A549 (cell line): ENCODE measurements around the gene GHRHR. TPM values are rescaled to one million over a fixed set of nuclear protein-coding genes. Genes with fewer than 3 reads are reported as not detected.

Experiments
- ATAC-seq, 2 experiments: fragments of 200-7000 bp in 1 of 2; fragments of >200 bp in 1 of 2; cut with Nextera tagmentation in 1 of 2; cut with Tn5 transposase in 1 of 2; 3 replicates each; pipeline versions ENCODE4 v1.8.0 to v1.9.1; 2018 to 2020; ENCODE audit warnings: mild to moderate bottlenecking in 1 of 2, moderate library complexity in 1 of 2
- CTCF ChIA-PET: fragments of 300-600 bp; sonication (Branson Sonifier 250); formaldehyde crosslinking; extraction: SDS; loops from one replicate; lab custom pipeline; 2021; ENCODE audit warnings: antibody characterized with exemption, inconsistent platforms; lab: Yijun Ruan, JAX
- POLR2A ChIA-PET: fragments of 350-600 bp; formaldehyde crosslinking; extraction: SDS; loops from one replicate; lab custom pipeline; 2021; ENCODE audit warnings: antibody characterized with exemption, inconsistent platforms; lab: Yijun Ruan, JAX
- DNase-seq, 2 experiments: peaks; one replicate each; pipeline versions ENCODE4 v3.0.0 to v3.0.0-alpha.2; 2011 to 2016; ENCODE audit warnings: low read depth in 1 of 2, low spot score in 1 of 2
- FAIRE-seq: peaks from 2 replicates; lab custom pipeline; 2011; peaks lifted over from hg19 to GRCh38; lab: Jason Lieb, UNC
- H3K27ac ChIP-seq, 2 experiments: fragments of >200 bp; sonication (Bioruptor Twin); formaldehyde crosslinking; 3 replicates each; pipeline ENCODE4 v1.5.1; 2016 to 2017
- H3K4me1 ChIP-seq: fragments of >200 bp; sonication (Bioruptor Twin); formaldehyde crosslinking; 3 replicates; pipeline ENCODE4 v1.6.1; 2016
- H3K4me2 ChIP-seq: fragments of >200 bp; sonication (Bioruptor Twin); formaldehyde crosslinking; 3 replicates; pipeline ENCODE4 v1.6.1; 2016
- H3K4me3 ChIP-seq: fragments of >200 bp; sonication (Bioruptor Twin); formaldehyde crosslinking; 3 replicates; pipeline ENCODE4 v1.5.1; 2016
- H3K9me3 ChIP-seq: fragments of >200 bp; sonication (Bioruptor Twin); formaldehyde crosslinking; 3 replicates; pipeline ENCODE4 v1.6.1; 2016
- ATOH8 ChIP-seq: fragments of 250-450 bp; sonication (Bioruptor Pico); IDR thresholded peaks from 2 replicates; pipeline ENCODE4 v1.5.0; 2020; ENCODE audit warnings: low read depth, mild to moderate bottlenecking, moderate library complexity
- BCL3 ChIP-seq: fragments of >200 bp; sonication (Bioruptor Twin); formaldehyde crosslinking; IDR thresholded peaks from 3 replicates; pipeline ENCODE4 v1.6.1; 2016
- CBX2 ChIP-seq: fragments of 200-600 bp; sonication (generic); IDR thresholded peaks from 2 replicates; pipeline ENCODE4 v1.6.1; 2016; ENCODE audit warnings: low read depth, mild to moderate bottlenecking, borderline replicate concordance
- E2F6 ChIP-seq: IDR thresholded peaks from 2 replicates; pipeline ENCODE4 v1.6.1; 2012; ENCODE audit warnings: low read depth, borderline replicate concordance
- EHF ChIP-seq: fragments of 250-450 bp; sonication (Bioruptor Pico); IDR thresholded peaks from 2 replicates; pipeline ENCODE4 v1.5.0; 2020; ENCODE audit warnings: mild to moderate bottlenecking
- EHMT2 ChIP-seq: fragments of 200-600 bp; sonication (generic); IDR thresholded peaks from 2 replicates; pipeline ENCODE4 v1.6.1; 2016; ENCODE audit warnings: antibody characterized with exemption, low read depth, mild to moderate bottlenecking, moderate library complexity
- ELK1 ChIP-seq: fragments of 150-350 bp; IDR thresholded peaks from 2 replicates; pipeline ENCODE4 v1.6.1; 2014; ENCODE audit warnings: low read depth, mild to moderate bottlenecking, low read length
- EP300 ChIP-seq, 2 experiments: fragments of >200 bp; sonication (Bioruptor Twin); formaldehyde crosslinking; IDR thresholded peaks; 2 replicates in 1 of 2; 3 replicates in 1 of 2; pipeline ENCODE4 v1.6.1; 2016 to 2017
- ESRRA ChIP-seq: fragments of 150-350 bp; IDR thresholded peaks from 2 replicates; pipeline ENCODE4 v1.6.1; 2014; ENCODE audit warnings: mild to moderate bottlenecking, low read length, borderline replicate concordance
- FOSB ChIP-seq: fragments of 250-450 bp; sonication (Bioruptor Pico); IDR thresholded peaks from 2 replicates; pipeline ENCODE4 v1.5.0; 2020; ENCODE audit warnings: mild to moderate bottlenecking, moderate library complexity
- GATA3 ChIP-seq: IDR thresholded peaks from 2 replicates; pipeline ENCODE4 v1.6.1; 2012; ENCODE audit warnings: borderline replicate concordance
- HOXB13 ChIP-seq: fragments of 250-450 bp; sonication (Bioruptor Pico); IDR thresholded peaks from 2 replicates; pipeline ENCODE4 v1.5.0; 2020; ENCODE audit warnings: low read depth, mild to moderate bottlenecking, moderate library complexity
- JUNB ChIP-seq: fragments of >200 bp; sonication (Bioruptor Twin); formaldehyde crosslinking; IDR thresholded peaks from 2 replicates; pipeline ENCODE4 v1.6.1; 2016
- KDM1A ChIP-seq: fragments of 200-600 bp; sonication (generic); IDR thresholded peaks from 2 replicates; pipeline ENCODE4 v1.6.1; 2016; ENCODE audit warnings: low read depth, mild to moderate bottlenecking
- PHF8 ChIP-seq: fragments of 200-600 bp; sonication (generic); IDR thresholded peaks from 2 replicates; pipeline ENCODE4 v1.6.1; 2016; ENCODE audit warnings: low read depth, mild to moderate bottlenecking, antibody characterized with exemption, moderate library complexity, borderline replicate concordance
- POLR2A ChIP-seq: IDR thresholded peaks from 2 replicates; pipeline ENCODE4 v1.6.1; 2012; ENCODE audit warnings: mild to moderate bottlenecking, low read length
- POLR2AphosphoS2 ChIP-seq: conservative IDR thresholded peaks from 2 replicates; pipeline ENCODE4 v1.6.1; 2012; ENCODE audit warnings: low read length, improper control_type of control experiment, inconsistent platforms
- RAD21 ChIP-seq, 2 experiments: fragments of >200 bp in 1 of 2; sonication (Bioruptor Twin) in 1 of 2; formaldehyde crosslinking in 1 of 2; IDR thresholded peaks in 1 of 2; conservative IDR thresholded peaks in 1 of 2; 2 replicates in 1 of 2; 3 replicates in 1 of 2; pipeline ENCODE4 v1.6.1; 2012 to 2018; ENCODE audit warnings: inconsistent platforms in 1 of 2
- RCOR1 ChIP-seq: fragments of 150-350 bp; IDR thresholded peaks from 2 replicates; pipeline ENCODE4 v1.6.1; 2014; ENCODE audit warnings: antibody characterized with exemption, low read length, low read depth
- REST ChIP-seq: fragments of 200-600 bp; sonication (generic); IDR thresholded peaks from 2 replicates; pipeline ENCODE4 v1.6.1; 2016; ENCODE audit warnings: antibody characterized with exemption, mild to moderate bottlenecking, moderate library complexity
- RFX5 ChIP-seq: fragments of 450-650 bp; IDR thresholded peaks from 2 replicates; pipeline ENCODE4 v1.7.1; 2014; ENCODE audit warnings: antibody characterized with exemption, mild to moderate bottlenecking, moderate library complexity
- TFCP2L1 ChIP-seq: fragments of 250-450 bp; sonication (Bioruptor Pico); IDR thresholded peaks from 2 replicates; pipeline ENCODE4 v1.5.0; 2021; ENCODE audit warnings: mild to moderate bottlenecking
- TP53 ChIP-seq: fragments of 250-450 bp; sonication (Bioruptor Pico); IDR thresholded peaks from 2 replicates; pipeline ENCODE4 v1.5.0; 2021; ENCODE audit warnings: mild to moderate bottlenecking, moderate library complexity
- ZFP36 ChIP-seq: fragments of 450-650 bp; IDR thresholded peaks from 2 replicates; pipeline ENCODE4 v1.6.1; 2014; ENCODE audit warnings: borderline replicate concordance; ENCODE audit not compliant: partially characterized antibody
- ZNF302 ChIP-seq: fragments of 250-450 bp; sonication (Bioruptor Pico); IDR thresholded peaks from 2 replicates; pipeline ENCODE4 v1.9.0; 2021; ENCODE audit warnings: inconsistent platforms, mild to moderate bottlenecking, moderate library complexity
- WGBS: methylation state at CpG from one replicate; pipeline ENCODE4 v1.1.6; 2017; ENCODE audit errors: missing lambda C conversion rate; 5-methylcytosine and 5-hydroxymethylcytosine counted together
- polyA minus RNA-seq: library from RNA; depleted of rRNA, polyadenylated mRNA; stranded (reverse); fragments of >200 nt; gene quantifications from 2 replicates; pipeline ENCODE4 v1.2.3, GENCODE V29; 2011; rRNA and poly(A)+ RNA removed
- polyA plus RNA-seq, 4 experiments: library from polyadenylated mRNA; depleted of rRNA in 3 of 4; stranded (reverse); fragments of >200 nt; fragmentation: RNase III in 1 of 4; extraction: RNeasy Plus Mini Kit Qiagen cat#74134 plus additional on column Dnase treatment in 1 of 4; gene quantifications; 2 replicates in 3 of 4; 3 replicates in 1 of 4; pipeline ENCODE4 v1.2.3, GENCODE V29; 2011 to 2017
- TF ChIP-seq, protein P1 (sequence below): fragments of 250-450 bp; sonication (Bioruptor Pico); IDR thresholded peaks from 2 replicates; pipeline ENCODE4 v1.5.0; 2021; ENCODE audit warnings: mild to moderate bottlenecking, moderate library complexity, borderline replicate concordance

Gene GHRHR
- polyA plus RNA-seq (2011; rRNA removed) (not detected in 2 replicates), polyA plus RNA-seq (2017; fragmentation: RNase III; extraction: RNeasy Plus Mini Kit Qiagen cat#74134 plus additional on column Dnase treatment) (not detected in 3 replicates), polyA minus RNA-seq (not detected in 2 replicates)
- polyA plus RNA-seq (2012; cell fraction: cytosol; rRNA removed): not detected in 2 replicates
- not detected in 2 replicates for polyA plus RNA-seq (2012; cell fraction: nucleus; rRNA removed)

DNA sequence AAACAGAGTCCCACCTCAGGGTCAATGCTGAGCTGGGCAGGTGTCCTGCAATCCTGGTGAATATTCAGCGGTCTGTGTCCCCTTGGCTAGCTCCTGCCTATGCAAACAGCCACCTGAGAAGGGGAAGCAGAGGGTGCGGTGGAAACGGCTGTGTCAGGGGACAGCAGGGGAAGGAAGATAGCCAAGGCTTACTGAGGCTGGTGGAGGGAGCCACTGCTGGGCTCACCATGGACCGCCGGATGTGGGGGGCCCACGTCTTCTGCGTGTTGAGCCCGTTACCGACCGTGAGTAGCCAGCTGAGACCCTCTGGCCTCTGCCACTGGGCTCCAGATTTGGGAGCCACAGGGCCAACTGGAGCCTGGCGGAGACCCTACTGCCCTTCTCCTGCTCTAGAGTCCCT lies at the start of gene GHRHR:
Gene GHRHR (plus strand): TSS at position 112 of the 400 bp plus-strand sequence. CDS start 116 bp downstream, at position 228.
- H3K9me3 ChIP-seq: peaks cover 2% of the 10 kb centered on the region; the same call in 1 of the 3 replicates
- no peak within 1 kb of the TSS for H3K4me2 ChIP-seq
- CTCF ChIA-PET: interaction anchor here (1.7 to 3.7 kb wide), 3 partner anchors 10 to 158 kb away, joined by 4 to 13 read pairs (median 6); no protein-coding TSS in a partner anchor
- POLR2A ChIA-PET: no interaction called here
- H3K27ac ChIP-seq: no peak within 1 kb of the TSS
- FAIRE-seq (no peak), ATAC-seq (no peak), DNase-seq (no peak)
- H3K4me3 ChIP-seq: no peak within 1 kb of the TSS
- TF ChIP-seq E2F6: no peak
- TF ChIP-seq POLR2A: no peak
- TF ChIP-seq ESRRA: no peak
- TF ChIP-seq ZFP36: no peak
- no peak for TF ChIP-seq ATOH8
- no peak for TF ChIP-seq ELK1
- TF ChIP-seq EHF (CRISPR knock-in tag): no peak
- no peak for TF ChIP-seq FOSB
- no peak for TF ChIP-seq TP53
- no peak for TF ChIP-seq GATA3
- TF ChIP-seq JUNB: no peak
- no peak for TF ChIP-seq POLR2AphosphoS2
- TF ChIP-seq RCOR1: no peak
- TF ChIP-seq HOXB13: no peak
- WGBS: 11% methylated on average over 10 of the region's 11 CpGs
- H3K4me1 ChIP-seq: no peaks in the 10 kb centered on the region

DNA sequence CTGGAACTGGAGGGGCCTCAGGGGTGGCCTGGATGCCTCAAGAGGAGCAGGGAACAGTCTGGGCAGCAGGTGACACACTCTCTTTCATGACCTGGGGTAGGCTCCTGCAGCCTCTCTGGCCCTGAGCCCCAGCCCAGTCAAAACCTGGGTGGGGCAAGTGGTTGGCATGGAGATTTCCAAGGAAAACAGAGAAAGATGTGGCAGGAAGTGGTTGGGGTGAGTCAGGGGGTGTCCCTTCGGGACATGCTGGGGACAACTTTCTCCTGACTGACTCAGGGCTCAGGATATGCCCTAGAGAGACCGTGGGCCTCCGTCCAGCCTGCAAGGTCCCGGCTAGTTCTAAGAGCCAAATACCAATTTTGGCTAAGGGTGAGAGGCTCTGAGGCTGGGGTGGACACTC lies 49.2 kb upstream of the GHRHR start:
- CTCF ChIA-PET: interaction anchor here (1.7 kb wide), 1 partner anchor 24 kb away, joined by 6 read pairs; no protein-coding TSS in a partner anchor
- FAIRE-seq: no peak
- H3K4me2 ChIP-seq: no peak overlapping the region; the same call in 2 of the 3 replicates

More for the DNA sequence above, 49.2 kb upstream of the GHRHR start:
- no peaks in the 10 kb centered on the region for H3K9me3 ChIP-seq
- TF ChIP-seq EHF (CRISPR knock-in tag) (no peak), ZNF302 (CRISPR knock-in tag) (no peak), EHMT2 (no peak), TFCP2L1 (no peak), PHF8 (no peak), BCL3 (no peak), RFX5 (no peak), RAD21 (conservative IDR thresholded peaks at IDR 0.05 in 1 of 2, IDR thresholded peaks at IDR 0.05 in 1 of 2) (no peak), HOXB13 (no peak), KDM1A (no peak), REST (no peak), CBX2 (no peak), EP300 (IDR thresholded peaks at IDR 0.05) (no peak), ZFP36 (no peak), POLR2A (no peak)
- TF ChIP-seq, protein P1, sequence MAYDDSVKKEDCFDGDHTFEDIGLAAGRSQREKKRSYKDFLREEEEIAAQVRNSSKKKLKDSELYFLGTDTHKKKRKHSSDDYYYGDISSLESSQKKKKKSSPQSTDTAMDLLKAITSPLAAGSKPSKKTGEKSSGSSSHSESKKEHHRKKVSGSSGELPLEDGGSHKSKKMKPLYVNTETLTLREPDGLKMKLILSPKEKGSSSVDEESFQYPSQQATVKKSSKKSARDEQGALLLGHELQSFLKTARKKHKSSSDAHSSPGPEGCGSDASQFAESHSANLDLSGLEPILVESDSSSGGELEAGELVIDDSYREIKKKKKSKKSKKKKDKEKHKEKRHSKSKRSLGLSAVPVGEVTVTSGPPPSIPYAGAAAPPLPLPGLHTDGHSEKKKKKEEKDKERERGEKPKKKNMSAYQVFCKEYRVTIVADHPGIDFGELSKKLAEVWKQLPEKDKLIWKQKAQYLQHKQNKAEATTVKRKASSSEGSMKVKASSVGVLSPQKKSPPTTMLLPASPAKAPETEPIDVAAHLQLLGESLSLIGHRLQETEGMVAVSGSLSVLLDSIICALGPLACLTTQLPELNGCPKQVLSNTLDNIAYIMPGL (CRISPR knock-in tag): no peak
- peaks cover 9% of the 10 kb centered on the region; the same call in 2 of the 3 replicates for H3K4me1 ChIP-seq
- DNase-seq: peak; percentile 20 to 28
- no peak overlapping the region for H3K27ac ChIP-seq
- ATAC-seq: peak; percentile 32 to 37; a peak in 5 of 6 replicates
- H3K4me3 ChIP-seq: no peak overlapping the region
- WGBS: 50% methylated on average over 4 of the region's 4 CpGs
- POLR2A ChIA-PET: no interaction called here
